Upper lobe of right lung (tissue), 1 donor: Measurements from ENCODE around the gene LCAT. TPM values are rescaled to one million over a fixed set of nuclear protein-coding genes. Genes with fewer than 3 reads are reported as not detected.

Experiments
- ATAC-seq: fragments of 200-7000 bp; cut with Tn5 transposase; one replicate; pipeline ENCODE4 v1.9.1; 2020; ENCODE audit warnings: mild to moderate bottlenecking, moderate library complexity
- DNase-seq: peaks from one replicate; pipeline ENCODE4 v3.0.0-alpha.2; 2020
- H3K27ac ChIP-seq: fragments of 200-600 bp; one replicate; pipeline ENCODE4 v1.8.0; 2022
- H3K27me3 ChIP-seq: fragments of 200-600 bp; one replicate; pipeline ENCODE4 v1.8.0; 2022; ENCODE audit warnings: mild to moderate bottlenecking
- H3K36me3 ChIP-seq: fragments of 200-600 bp; one replicate; pipeline ENCODE4 v1.8.0; 2022
- H3K4me1 ChIP-seq: fragments of 200-600 bp; one replicate; pipeline ENCODE4 v1.8.0; 2022
- H3K4me3 ChIP-seq: fragments of 200-600 bp; one replicate; pipeline ENCODE4 v1.8.0; 2022; ENCODE audit warnings: mild to moderate bottlenecking
- H3K9me3 ChIP-seq: fragments of 200-600 bp; one replicate; pipeline ENCODE4 v1.8.0; 2022
- intact Hi-C: fragments of 100-400 bp; cut with DNase I; formaldehyde crosslinking; loops from one replicate; pipeline ENCODE4 v1.11.0; 2022
- total RNA-seq: library from RNA; stranded (reverse); fragmentation: NEBNext Ultra II Directional; extraction: Animal tissue kit (Norgen Biotek cat#: 25700); gene quantifications from one replicate; pipeline ENCODE4 v1.2.1, GENCODE V29; 2021
- TF ChIP-seq, protein P1 (sequence below): fragments of 200-600 bp; IDR thresholded peaks from one replicate; pipeline ENCODE4 v1.8.0; 2022; ENCODE audit warnings: antibody characterized with exemption
- donor health status: DM: no; HTN: yes; CAD: no; lungs with severe emphysema.

LCAT gene
- total RNA-seq, 1 donor from 2014 or later: 40.2 TPM

DNA sequence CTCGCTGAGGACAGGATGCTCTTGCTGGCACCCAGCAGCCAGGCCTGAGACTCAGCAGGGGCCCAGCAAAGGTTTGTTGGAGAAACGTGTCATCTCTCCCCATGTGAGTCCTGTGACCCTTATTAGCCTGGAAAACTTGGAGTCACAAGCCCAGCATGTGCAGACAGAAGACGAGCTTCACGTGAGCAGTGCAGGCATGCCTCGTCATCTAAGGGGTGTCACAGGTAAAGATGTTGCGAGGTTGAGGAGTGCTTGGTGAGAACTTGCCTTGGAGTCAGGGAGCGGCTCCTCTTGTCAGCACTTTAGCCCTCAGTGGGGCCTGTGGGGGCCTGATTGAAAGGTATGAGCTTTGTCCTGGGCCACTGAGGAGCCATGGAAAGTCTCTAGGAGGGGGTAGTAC, 10.1 kb downstream of the LCAT start:
- no peak overlapping the region for H3K27ac ChIP-seq
- peaks cover 17% of the 10 kb centered on the region for H3K4me1 ChIP-seq
- H3K36me3 ChIP-seq: peaks cover 26% of the 10 kb centered on the region
- intact Hi-C loops: no loop called here
- H3K4me3 ChIP-seq: no peak overlapping the region
- H3K27me3 ChIP-seq: no peaks in the 10 kb centered on the region
- no peaks in the 10 kb centered on the region for H3K9me3 ChIP-seq
- DNase-seq: no peak
- TF ChIP-seq, protein P1, sequence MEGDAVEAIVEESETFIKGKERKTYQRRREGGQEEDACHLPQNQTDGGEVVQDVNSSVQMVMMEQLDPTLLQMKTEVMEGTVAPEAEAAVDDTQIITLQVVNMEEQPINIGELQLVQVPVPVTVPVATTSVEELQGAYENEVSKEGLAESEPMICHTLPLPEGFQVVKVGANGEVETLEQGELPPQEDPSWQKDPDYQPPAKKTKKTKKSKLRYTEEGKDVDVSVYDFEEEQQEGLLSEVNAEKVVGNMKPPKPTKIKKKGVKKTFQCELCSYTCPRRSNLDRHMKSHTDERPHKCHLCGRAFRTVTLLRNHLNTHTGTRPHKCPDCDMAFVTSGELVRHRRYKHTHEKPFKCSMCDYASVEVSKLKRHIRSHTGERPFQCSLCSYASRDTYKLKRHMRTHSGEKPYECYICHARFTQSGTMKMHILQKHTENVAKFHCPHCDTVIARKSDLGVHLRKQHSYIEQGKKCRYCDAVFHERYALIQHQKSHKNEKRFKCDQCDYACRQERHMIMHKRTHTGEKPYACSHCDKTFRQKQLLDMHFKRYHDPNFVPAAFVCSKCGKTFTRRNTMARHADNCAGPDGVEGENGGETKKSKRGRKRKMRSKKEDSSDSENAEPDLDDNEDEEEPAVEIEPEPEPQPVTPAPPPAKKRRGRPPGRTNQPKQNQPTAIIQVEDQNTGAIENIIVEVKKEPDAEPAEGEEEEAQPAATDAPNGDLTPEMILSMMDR: no peak
- no peak for ATAC-seq

DNA sequence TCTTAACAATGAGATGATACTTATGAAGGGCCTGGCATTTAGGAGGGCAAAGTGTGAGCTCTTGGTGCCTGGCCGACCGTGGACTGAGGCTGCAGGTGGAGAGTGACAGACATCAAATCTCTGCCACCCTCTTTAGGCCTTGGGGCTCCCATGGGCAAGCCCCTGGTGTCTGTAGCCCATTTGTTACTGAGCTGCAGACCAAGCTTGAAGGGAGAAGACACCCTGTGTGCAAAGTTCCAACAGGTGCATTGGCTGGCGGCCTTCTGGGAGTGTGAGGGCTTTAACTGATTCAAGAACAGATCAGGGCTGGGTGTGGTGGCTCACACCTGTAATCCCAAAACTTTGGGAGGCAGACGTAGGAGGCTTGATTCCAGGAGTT, 11.5 kb downstream of the LCAT start:
- TF ChIP-seq, protein P1: no peak
- no peak for ATAC-seq

DNA sequence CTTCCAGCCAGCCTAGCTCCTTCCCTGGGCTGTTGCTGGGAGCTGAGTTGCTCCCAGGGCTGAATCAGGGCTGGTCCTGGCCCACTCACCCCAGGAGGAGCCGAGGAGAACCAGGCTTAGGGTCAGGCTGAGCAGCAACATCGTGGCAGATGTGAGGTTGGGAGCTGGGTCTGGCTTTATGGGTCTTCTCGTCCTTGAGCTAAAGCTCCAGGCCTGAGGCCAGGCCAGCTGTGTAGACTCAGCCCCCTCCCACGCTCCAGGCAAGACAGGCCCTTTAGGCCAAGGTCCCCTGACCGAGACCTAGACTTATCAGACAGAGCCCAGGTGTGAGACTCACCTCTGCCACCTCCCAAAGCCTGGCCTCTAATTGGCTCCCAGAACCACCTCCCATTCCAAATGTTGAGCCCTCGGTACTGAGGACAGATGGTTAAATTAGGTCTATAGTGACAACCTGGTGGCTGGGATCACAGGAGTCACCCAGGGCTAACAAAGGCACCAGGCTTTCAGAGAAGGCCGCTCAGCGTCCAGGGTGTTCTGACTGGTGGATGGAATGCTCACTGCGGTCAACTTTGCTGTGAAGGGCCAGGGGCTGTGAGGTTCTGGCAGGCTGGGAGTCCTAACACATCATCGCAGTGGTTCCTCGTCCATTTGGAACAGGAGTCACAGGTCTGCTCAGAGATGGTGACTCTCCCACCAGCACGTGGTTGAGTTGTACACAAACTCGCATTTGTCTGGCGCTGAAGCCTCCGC, 12.0 kb downstream of the LCAT start, which contains the start of gene CTRL:
CTRL (minus strand) TSS at position 151 of the 750 bp plus-strand sequence; CDS start at position 141, 10 bp downstream.
- H3K36me3 ChIP-seq: peaks cover 42% of the 10 kb centered on the region
- intact Hi-C loops: no loop called here
- no peak for DNase-seq
- no peak within 1 kb of the TSS for H3K4me3 ChIP-seq
- H3K9me3 ChIP-seq: no peaks in the 10 kb centered on the region
- peaks cover 7% of the 10 kb centered on the region for H3K4me1 ChIP-seq
- H3K27ac ChIP-seq: no peak within 1 kb of the TSS
- no peaks in the 10 kb centered on the region for H3K27me3 ChIP-seq
- ATAC-seq: no peak
- TF ChIP-seq, protein P1: no peak

More for the DNA sequence above, 11.5 kb downstream of the LCAT start:
- no peaks in the 10 kb centered on the region for H3K27me3 ChIP-seq
- H3K4me1 ChIP-seq: peaks cover 12% of the 10 kb centered on the region
- H3K27ac ChIP-seq: no peak overlapping the region
- H3K4me3 ChIP-seq: no peak overlapping the region
- DNase-seq: no peak
- peaks cover 38% of the 10 kb centered on the region for H3K36me3 ChIP-seq
- H3K9me3 ChIP-seq: no peaks in the 10 kb centered on the region
- intact Hi-C loops: no loop called here

DNA sequence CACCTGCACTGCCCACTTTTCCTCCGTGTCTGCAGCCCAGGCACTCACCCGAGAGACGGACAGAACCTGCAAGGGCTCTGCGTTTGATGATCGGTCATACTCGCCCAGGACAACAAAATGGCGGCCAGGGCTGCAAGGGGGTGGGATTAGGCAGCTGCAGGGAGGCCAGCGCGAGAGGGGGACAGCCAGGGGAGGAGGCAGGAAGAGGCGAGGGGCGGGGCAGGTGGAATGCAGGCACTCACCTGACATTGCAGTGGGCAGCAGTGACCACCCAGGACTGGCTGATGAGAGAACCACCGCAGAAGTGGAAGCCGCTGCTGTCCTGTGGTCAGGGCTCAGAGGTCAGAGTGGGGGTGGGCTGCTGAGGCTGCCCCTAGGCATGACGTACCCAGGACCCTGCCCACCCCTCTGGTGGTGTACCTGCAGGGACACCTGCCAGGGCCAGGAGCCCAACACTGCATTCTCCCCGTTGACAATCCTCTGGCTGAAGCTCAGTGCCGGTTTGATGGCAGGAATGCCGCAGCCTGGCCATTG, 13.2 kb downstream of the LCAT start:
- intact Hi-C loops: no loop called here
- Histone ChIP-seq H3K4me3 (no peak overlapping the region), H3K27ac (no peak overlapping the region), H3K27me3 (no peaks in the 10 kb centered on the region), H3K9me3 (no peaks in the 10 kb centered on the region), H3K4me1 (peaks cover 15% of the 10 kb centered on the region), H3K36me3 (peaks cover 42% of the 10 kb centered on the region)
- ATAC-seq: no peak
- TF ChIP-seq, protein P1: no peak
- no peak for DNase-seq

DNA sequence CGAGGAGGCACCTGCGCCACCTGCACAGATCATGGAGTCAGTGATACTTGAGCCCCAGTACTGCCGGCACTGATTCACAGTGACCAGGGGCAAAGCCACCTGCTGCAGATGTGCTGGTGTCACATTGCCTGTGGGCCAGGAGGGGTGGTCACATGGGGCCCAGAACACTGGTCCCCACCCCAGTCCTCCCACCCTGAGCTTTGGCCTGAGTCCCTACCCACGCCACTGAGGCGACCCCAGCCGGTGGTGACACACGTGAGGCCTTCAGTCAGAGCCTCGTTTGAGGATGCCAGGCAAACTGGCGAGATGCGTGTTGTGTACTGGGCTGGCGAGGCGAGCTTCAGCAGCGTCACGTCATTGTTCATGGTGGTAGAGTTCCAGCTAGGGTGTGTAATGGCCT, 13.7 kb downstream of the LCAT start:
- no peaks in the 10 kb centered on the region for H3K27me3 ChIP-seq
- no peak overlapping the region for H3K27ac ChIP-seq
- ATAC-seq (no peak), DNase-seq (no peak)
- H3K4me1 ChIP-seq: peaks cover 15% of the 10 kb centered on the region
- intact Hi-C loops: no loop called here
- TF ChIP-seq, protein P1: no peak
- H3K36me3 ChIP-seq: peaks cover 42% of the 10 kb centered on the region
- H3K9me3 ChIP-seq: no peaks in the 10 kb centered on the region
- H3K4me3 ChIP-seq: no peak overlapping the region
